HepG2 (cell line): ENCODE data around the gene PRCP. TPM values are rescaled to one million over a fixed set of nuclear protein-coding genes. Genes with fewer than 3 reads are reported as not detected.

Experiments
- ARID5B ChIP-seq: IDR thresholded peaks from 2 replicates; pipeline ENCODE4 v1.4.0; 2020; ENCODE audit warnings: mild to moderate bottlenecking, missing genetic modification reagents
- ATF2 ChIP-seq: sonication (generic); formaldehyde crosslinking; IDR thresholded peaks from 2 replicates; pipeline ENCODE4 v1.4.0; 2020; ENCODE audit warnings: missing genetic modification reagents
- BCLAF1 ChIP-seq: fragments of 450-650 bp; IDR thresholded peaks from 2 replicates; pipeline ENCODE4 v1.6.1; 2017; ENCODE audit warnings: mild to moderate bottlenecking
- CAMTA2 ChIP-seq: sonication (generic); formaldehyde crosslinking; IDR thresholded peaks from 2 replicates; pipeline ENCODE4 v1.4.0; 2020; ENCODE audit warnings: mild to moderate bottlenecking, missing genetic modification reagents, borderline replicate concordance
- ELF1 ChIP-seq: sonication (generic); formaldehyde crosslinking; IDR thresholded peaks from 2 replicates; pipeline ENCODE4 v1.4.0; 2020; ENCODE audit warnings: missing genetic modification reagents
- EP300 ChIP-seq, 3 experiments: sonication (generic) in 1 of 3; formaldehyde crosslinking in 1 of 3; IDR thresholded peaks; 2 replicates each; pipeline versions ENCODE4 v1.5.1 to v1.6.1; 2011 to 2020; ENCODE audit warnings: low read depth in 2 of 3, low read length in 2 of 3, borderline replicate concordance in 1 of 3, improper control_type of control experiment in 1 of 3, mild to moderate bottlenecking in 1 of 3, missing genetic modification reagents in 1 of 3, moderate library complexity in 1 of 3
- ESRRA ChIP-seq: sonication (generic); formaldehyde crosslinking; IDR thresholded peaks from 2 replicates; pipeline ENCODE4 v1.5.1; 2020; ENCODE audit warnings: mild to moderate bottlenecking, low read depth, missing genetic modification reagents
- GTF3A ChIP-seq: sonication (generic); formaldehyde crosslinking; conservative IDR thresholded peaks from 2 replicates; pipeline ENCODE4 v1.4.0; 2020; ENCODE audit warnings: mild to moderate bottlenecking, missing genetic modification reagents
- IRX3 ChIP-seq: sonication (generic); formaldehyde crosslinking; IDR thresholded peaks from 2 replicates; pipeline ENCODE4 v1.8.1; 2023; ENCODE audit warnings: mild to moderate bottlenecking, low read depth, missing genetic modification reagents, borderline replicate concordance
- MIER3 ChIP-seq: IDR thresholded peaks from 2 replicates; pipeline ENCODE4 v1.6.1; 2016; ENCODE audit warnings: missing compliant biosample characterization, borderline replicate concordance
- REXO4 ChIP-seq: sonication (generic); formaldehyde crosslinking; IDR thresholded peaks from 2 replicates; pipeline ENCODE4 v1.8.0; 2022; ENCODE audit warnings: missing genetic modification reagents, mild to moderate bottlenecking, borderline replicate concordance
- SIN3B ChIP-seq: fragments of 150-350 bp; IDR thresholded peaks from 2 replicates; pipeline ENCODE4 v1.6.1; 2014; ENCODE audit warnings: low read length
- SYNCRIP ChIP-seq: fragments of 200-400 bp; formaldehyde crosslinking; IDR thresholded peaks from 2 replicates; pipeline ENCODE4 v1.6.1; 2018; ENCODE audit warnings: mild to moderate bottlenecking, low read depth, low read length; ENCODE audit not compliant: insufficient read depth
- TCF7 ChIP-seq: sonication (generic); IDR thresholded peaks from 2 replicates; pipeline ENCODE4 v1.6.1; 2016; ENCODE audit warnings: antibody characterized with exemption, low read depth
- ZBTB34 ChIP-seq: sonication (generic); formaldehyde crosslinking; IDR thresholded peaks from 2 replicates; pipeline ENCODE4 v1.8.0; 2022; ENCODE audit warnings: mild to moderate bottlenecking, missing genetic modification reagents
- ZBTB7B ChIP-seq: sonication (generic); formaldehyde crosslinking; IDR thresholded peaks from 2 replicates; pipeline ENCODE4 v1.4.0; 2020; ENCODE audit warnings: missing genetic modification reagents
- ZMYM4 ChIP-seq: sonication (generic); formaldehyde crosslinking; IDR thresholded peaks from 2 replicates; pipeline ENCODE4 v1.8.1; 2023; ENCODE audit warnings: mild to moderate bottlenecking, missing genetic modification reagents
- ZNF180 ChIP-seq: sonication (generic); formaldehyde crosslinking; IDR thresholded peaks from 2 replicates; pipeline ENCODE4 v1.4.0; 2020; ENCODE audit warnings: low read depth, missing genetic modification reagents, borderline replicate concordance
- ZNF253 ChIP-seq: sonication (generic); formaldehyde crosslinking; IDR thresholded peaks from 2 replicates; pipeline ENCODE4 v1.8.0; 2022; ENCODE audit warnings: mild to moderate bottlenecking, missing genetic modification reagents, borderline replicate concordance
- ZNF761 ChIP-seq: sonication (generic); formaldehyde crosslinking; conservative IDR thresholded peaks from 2 replicates; pipeline ENCODE4 v1.4.0; 2020; ENCODE audit warnings: mild to moderate bottlenecking, missing genetic modification reagents
- ZNF775 ChIP-seq: sonication (generic); formaldehyde crosslinking; IDR thresholded peaks from 2 replicates; pipeline ENCODE4 v1.4.0; 2020; ENCODE audit warnings: missing genetic modification reagents, mild to moderate bottlenecking, moderate library complexity, borderline replicate concordance
- polyA plus RNA-seq, 8 experiments: library from polyadenylated mRNA; depleted of rRNA in 3 of 8; stranded (reverse) in 7 of 8; unstranded in 1 of 8; fragments of >200 nt; fragmentation: Illumina TruSeq in 4 of 8; extraction: Trizol in 4 of 8; gene quantifications; 2 replicates each; pipeline versions ENCODE4 v1.2.1 to v1.2.3, GENCODE V29; 2011 to 2016; ENCODE audit warnings: low read depth in 4 of 8, missing spikeins in 1 of 8, mixed read lengths in 1 of 8; ENCODE audit not compliant: insufficient read depth in 1 of 8
- total RNA-seq, 5 experiments: library from RNA; depleted of rRNA; stranded (reverse); fragments of >200 nt; fragmentation: Illumina TruSeq; extraction: Trizol; gene quantifications; 2 replicates each; pipeline ENCODE4 v1.2.3, GENCODE V29; 2016; ENCODE audit warnings: low read depth in 1 of 5

PRCP gene
- total and polyA plus RNA-seq, 2 of the 13 experiments (the other 11 are each of a cell fraction or from before 2014, with no cell fraction given) = 84.2 to 105 TPM

GRCh38 chr11:82831364-82831763 is 68.9 kb downstream of the PRCP start (continued):
- no peak for TF ChIP-seq ZBTB34 (CRISPR knock-in tag)
- TF ChIP-seq ZNF253 (CRISPR knock-in tag) = no peak
- no peak for TF ChIP-seq REXO4
- TF ChIP-seq ATF2 (CRISPR knock-in tag) = no peak
- no peak for TF ChIP-seq ZNF761 (CRISPR knock-in tag)
- peak; percentile 61 for TF ChIP-seq ARID5B (CRISPR knock-in tag)
- no peak for TF ChIP-seq ESRRA
- no peak for TF ChIP-seq SYNCRIP
- TF ChIP-seq ZNF775 (CRISPR knock-in tag) = no peak
- TF ChIP-seq ZNF180 = no peak
- TF ChIP-seq ZBTB7B (CRISPR knock-in tag) = no peak
- TF ChIP-seq SIN3B = no peak
- no peak for TF ChIP-seq BCLAF1
- no peak for TF ChIP-seq IRX3 (CRISPR knock-in tag)
- TF ChIP-seq ZMYM4 = peak; percentile 19; the same call in 1 of the 2 replicates
- TF ChIP-seq CAMTA2 (CRISPR knock-in tag) = no peak
- TF ChIP-seq GTF3A = no peak
- TF ChIP-seq EP300 (IDR thresholded peaks at IDR 0.05; ENCODE audit: low read depth in 2 of 2, low read length in 2 of 2) = peak in 1 of 2 experiments; percentile 40; a peak in 1 of 4 replicates
- TF ChIP-seq EP300 (CRISPR knock-in tag; IDR thresholded peaks at IDR 0.05; ENCODE audit: borderline replicate concordance) = no peak
- peak; percentile 73 for TF ChIP-seq TCF7
- no peak for TF ChIP-seq MIER3
- no peak for TF ChIP-seq ELF1 (CRISPR knock-in tag)
